ENCODE data around the gene PTTG2.

PTTG2 gene

GRCh38 chr4:37994569-37994968 is 34.4 kb downstream of the PTTG2 start:
- Histone ChIP-seq H3K4me3 (ENCODE audit: low read length) (no peak overlapping the region), H3K27me3 (ENCODE audit: control insufficient read depth, insufficient read depth, low read length) (no peaks in the 10 kb centered on the region), H3K9me3 (ENCODE audit: control insufficient read depth, low read length) (no peaks in the 10 kb centered on the region), H3K36me3 (ENCODE audit: control insufficient read depth, insufficient read depth, low read length) (no peaks in the 10 kb centered on the region), H3K9ac (ENCODE audit: low read length) (no peak overlapping the region), H3K4me1 (ENCODE audit: control insufficient read depth, insufficient read depth, low read length) (peaks cover 1% of the 10 kb centered on the region)

- Histone ChIP-seq H3K4me1 (ENCODE audit: control insufficient read depth, insufficient read depth, low read length) (peaks cover 4% of the 10 kb centered on the region), H3K4me3 (ENCODE audit: low read length) (no peak overlapping the region), H3K36me3 (ENCODE audit: control insufficient read depth, insufficient read depth, low read length) (no peaks in the 10 kb centered on the region), H3K27me3 (ENCODE audit: control insufficient read depth, insufficient read depth, low read length) (no peaks in the 10 kb centered on the region), H3K9me3 (ENCODE audit: control insufficient read depth, low read length) (no peaks in the 10 kb centered on the region), H3K9ac (ENCODE audit: low read length) (no peak overlapping the region)
These were observed 35.2 kb downstream of the PTTG2 start for GRCh38 chr4:37995299-37995821.

- no peak overlapping the region for H3K4me3 ChIP-seq (ENCODE audit: low read length)
These were observed 36.0 kb downstream of the PTTG2 start for GRCh38 chr4:37995981-37996775.

GRCh38 chr4:37998226-37998625 is 38.0 kb downstream of the PTTG2 start:
- Histone ChIP-seq H3K9me3 (ENCODE audit: control insufficient read depth, low read length) (no peaks in the 10 kb centered on the region), H3K4me1 (ENCODE audit: control insufficient read depth, insufficient read depth, low read length) (peaks cover 4% of the 10 kb centered on the region), H3K4me3 (ENCODE audit: low read length) (no peak overlapping the region), H3K36me3 (ENCODE audit: control insufficient read depth, insufficient read depth, low read length) (no peaks in the 10 kb centered on the region), H3K27me3 (ENCODE audit: control insufficient read depth, insufficient read depth, low read length) (no peaks in the 10 kb centered on the region), H3K9ac (ENCODE audit: low read length) (no peak overlapping the region)

More at GRCh38 chr4:37995981-37996775, 36.0 kb downstream of the PTTG2 start:
- no peaks in the 10 kb centered on the region for H3K27me3 ChIP-seq (ENCODE audit: control insufficient read depth, insufficient read depth, low read length)
- no peaks in the 10 kb centered on the region for H3K9me3 ChIP-seq (ENCODE audit: control insufficient read depth, low read length)
- H3K9ac ChIP-seq (ENCODE audit: low read length) = no peak overlapping the region
- peaks cover 4% of the 10 kb centered on the region for H3K4me1 ChIP-seq (ENCODE audit: control insufficient read depth, insufficient read depth, low read length)
- no peaks in the 10 kb centered on the region for H3K36me3 ChIP-seq (ENCODE audit: control insufficient read depth, insufficient read depth, low read length)

- Histone ChIP-seq H3K9me3 (ENCODE audit: control insufficient read depth, low read length) (no peaks in the 10 kb centered on the region), H3K4me3 (ENCODE audit: low read length) (no peak overlapping the region), H3K36me3 (ENCODE audit: control insufficient read depth, insufficient read depth, low read length) (no peaks in the 10 kb centered on the region), H3K9ac (ENCODE audit: low read length) (no peak overlapping the region), H3K4me1 (ENCODE audit: control insufficient read depth, insufficient read depth, low read length) (peaks cover 4% of the 10 kb centered on the region), H3K27me3 (ENCODE audit: control insufficient read depth, insufficient read depth, low read length) (no peaks in the 10 kb centered on the region)
These were observed 39.0 kb downstream of the PTTG2 start for GRCh38 chr4:37999000-37999716.

GRCh38 chr4:37999965-38000364 is 39.8 kb downstream of the PTTG2 start:
- Histone ChIP-seq H3K9me3 (ENCODE audit: control insufficient read depth, low read length) (no peaks in the 10 kb centered on the region), H3K27me3 (ENCODE audit: control insufficient read depth, insufficient read depth, low read length) (no peaks in the 10 kb centered on the region), H3K9ac (ENCODE audit: low read length) (no peak overlapping the region), H3K4me3 (ENCODE audit: low read length) (no peak overlapping the region), H3K36me3 (ENCODE audit: control insufficient read depth, insufficient read depth, low read length) (no peaks in the 10 kb centered on the region), H3K4me1 (ENCODE audit: control insufficient read depth, insufficient read depth, low read length) (peaks cover 6% of the 10 kb centered on the region)

- no peaks in the 10 kb centered on the region for H3K36me3 ChIP-seq (ENCODE audit: control insufficient read depth, insufficient read depth, low read length)
- no peak overlapping the region for H3K9ac ChIP-seq (ENCODE audit: low read length)
- no peaks in the 10 kb centered on the region for H3K27me3 ChIP-seq (ENCODE audit: control insufficient read depth, insufficient read depth, low read length)
- H3K4me1 ChIP-seq (ENCODE audit: control insufficient read depth, insufficient read depth, low read length) = peaks cover 14% of the 10 kb centered on the region
- no peak overlapping the region for H3K4me3 ChIP-seq (ENCODE audit: low read length)
- H3K9me3 ChIP-seq (ENCODE audit: control insufficient read depth, low read length) = no peaks in the 10 kb centered on the region
These were observed 41.7 kb downstream of the PTTG2 start for GRCh38 chr4:38001927-38002326.

- no peaks in the 10 kb centered on the region for H3K36me3 ChIP-seq (ENCODE audit: control insufficient read depth, insufficient read depth, low read length)
- no peaks in the 10 kb centered on the region for H3K9me3 ChIP-seq (ENCODE audit: control insufficient read depth, low read length)
- H3K4me1 ChIP-seq (ENCODE audit: control insufficient read depth, insufficient read depth, low read length) = peaks cover 14% of the 10 kb centered on the region
- H3K4me3 ChIP-seq (ENCODE audit: low read length) = no peak overlapping the region
- no peaks in the 10 kb centered on the region for H3K27me3 ChIP-seq (ENCODE audit: control insufficient read depth, insufficient read depth, low read length)
- H3K9ac ChIP-seq (ENCODE audit: low read length) = no peak overlapping the region
These were observed 42.4 kb downstream of the PTTG2 start for GRCh38 chr4:38002451-38003071.

GRCh38 chr4:38003102-38003501 is 42.9 kb downstream of the PTTG2 start:
- H3K9ac ChIP-seq (ENCODE audit: low read length) = no peak overlapping the region
- no peaks in the 10 kb centered on the region for H3K36me3 ChIP-seq (ENCODE audit: control insufficient read depth, insufficient read depth, low read length)
- H3K9me3 ChIP-seq (ENCODE audit: control insufficient read depth, low read length) = no peaks in the 10 kb centered on the region
- H3K27me3 ChIP-seq (ENCODE audit: control insufficient read depth, insufficient read depth, low read length) = no peaks in the 10 kb centered on the region
- peaks cover 14% of the 10 kb centered on the region for H3K4me1 ChIP-seq (ENCODE audit: control insufficient read depth, insufficient read depth, low read length)
- no peak overlapping the region for H3K4me3 ChIP-seq (ENCODE audit: low read length)

- no peak overlapping the region for H3K9ac ChIP-seq (ENCODE audit: low read length)
These were observed 43.4 kb downstream of the PTTG2 start for GRCh38 chr4:38003628-38004027.

GRCh38 chr4:38004062-38004461 is 43.9 kb downstream of the PTTG2 start:
- H3K36me3 ChIP-seq (ENCODE audit: control insufficient read depth, insufficient read depth, low read length) = no peaks in the 10 kb centered on the region
- no peak overlapping the region for H3K9ac ChIP-seq (ENCODE audit: low read length)
- no peaks in the 10 kb centered on the region for H3K27me3 ChIP-seq (ENCODE audit: control insufficient read depth, insufficient read depth, low read length)
- H3K4me3 ChIP-seq (ENCODE audit: low read length) = no peak overlapping the region
- H3K4me1 ChIP-seq (ENCODE audit: control insufficient read depth, insufficient read depth, low read length) = peaks cover 14% of the 10 kb centered on the region
- H3K9me3 ChIP-seq (ENCODE audit: control insufficient read depth, low read length) = no peaks in the 10 kb centered on the region

More at GRCh38 chr4:38003628-38004027, 43.4 kb downstream of the PTTG2 start:
- H3K4me3 ChIP-seq (ENCODE audit: low read length) = no peak overlapping the region
- peaks cover 14% of the 10 kb centered on the region for H3K4me1 ChIP-seq (ENCODE audit: control insufficient read depth, insufficient read depth, low read length)
- H3K36me3 ChIP-seq (ENCODE audit: control insufficient read depth, insufficient read depth, low read length) = no peaks in the 10 kb centered on the region
- H3K9me3 ChIP-seq (ENCODE audit: control insufficient read depth, low read length) = no peaks in the 10 kb centered on the region
- no peaks in the 10 kb centered on the region for H3K27me3 ChIP-seq (ENCODE audit: control insufficient read depth, insufficient read depth, low read length)

- Histone ChIP-seq H3K9me3 (ENCODE audit: control insufficient read depth, low read length) (no peaks in the 10 kb centered on the region), H3K27me3 (ENCODE audit: control insufficient read depth, insufficient read depth, low read length) (no peaks in the 10 kb centered on the region), H3K4me1 (ENCODE audit: control insufficient read depth, insufficient read depth, low read length) (peaks cover 11% of the 10 kb centered on the region), H3K36me3 (ENCODE audit: control insufficient read depth, insufficient read depth, low read length) (no peaks in the 10 kb centered on the region), H3K9ac (ENCODE audit: low read length) (no peak overlapping the region), H3K4me3 (ENCODE audit: low read length) (no peak overlapping the region)
These were observed 44.7 kb downstream of the PTTG2 start for GRCh38 chr4:38004887-38005286.
